Tibial nerve (tissue), 4 donors: ENCODE data around the gene OLFM1.

ENCODE experiments used
- CTCF ChIP-seq, 5 experiments: fragments of 200-600 bp in 3 of 5; fragments of 450-650 bp in 2 of 5; sonication (generic) in 3 of 5; IDR thresholded peaks; one replicate each; pipeline ENCODE4 v1.5.1; 2016 to 2019; ENCODE audit warnings: antibody characterized with exemption in 5 of 5, mild to moderate bottlenecking in 3 of 5, moderate library complexity in 2 of 5
- EP300 ChIP-seq, 2 donors: sonication (generic); formaldehyde crosslinking; IDR thresholded peaks; one replicate each; pipeline ENCODE4 v1.6.1; 2017; ENCODE audit warnings: antibody characterized with exemption in 2 of 2, mild to moderate bottlenecking in 1 of 2
- POLR2A ChIP-seq, 2 donors: fragments of 450-650 bp; IDR thresholded peaks; one replicate each; pipeline ENCODE4 v1.6.1; 2017; ENCODE audit warnings: antibody characterized with exemption in 2 of 2, mild to moderate bottlenecking in 2 of 2, moderate library complexity in 2 of 2

GRCh38 chr9:135066291-135066690 lies 21.2 kb upstream of the OLFM1 start:
- TF ChIP-seq POLR2A (IDR thresholded peaks at IDR 0.05) (no peak), CTCF (IDR thresholded peaks at IDR 0.05) (no peak), EP300 (IDR thresholded peaks at IDR 0.05) (no peak)
